EH (cell line): ENCODE results near the gene SYTL4.
A peak's percentile ranks its signal among the peaks of the same experiment; 100 is the strongest.

Source experiments
- DNase-seq: peaks from one replicate; pipeline ENCODE4 v3.0.0-alpha.2; 2015; ENCODE audit warnings: low read depth

SYTL4 gene

DNA sequence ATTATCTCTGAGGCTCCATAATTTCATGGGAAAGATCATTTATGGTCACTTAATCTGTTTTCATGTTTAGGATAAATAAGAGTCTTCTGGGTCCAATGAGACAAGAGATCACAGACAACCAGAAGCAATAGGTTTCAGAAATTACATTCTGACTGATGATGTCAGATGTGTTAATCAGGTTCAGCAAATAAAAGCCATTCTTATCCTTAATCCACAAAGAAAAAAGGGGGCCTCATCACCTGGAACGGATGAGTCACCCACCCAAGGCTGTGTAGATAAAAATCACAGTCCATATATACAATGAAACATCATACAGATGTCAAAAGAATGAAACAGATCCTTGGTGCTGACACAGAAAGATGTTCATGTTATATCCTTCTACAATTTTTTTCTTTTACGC is 36.6 kb downstream of the SYTL4 start:
- DNase-seq: no peak

DNA sequence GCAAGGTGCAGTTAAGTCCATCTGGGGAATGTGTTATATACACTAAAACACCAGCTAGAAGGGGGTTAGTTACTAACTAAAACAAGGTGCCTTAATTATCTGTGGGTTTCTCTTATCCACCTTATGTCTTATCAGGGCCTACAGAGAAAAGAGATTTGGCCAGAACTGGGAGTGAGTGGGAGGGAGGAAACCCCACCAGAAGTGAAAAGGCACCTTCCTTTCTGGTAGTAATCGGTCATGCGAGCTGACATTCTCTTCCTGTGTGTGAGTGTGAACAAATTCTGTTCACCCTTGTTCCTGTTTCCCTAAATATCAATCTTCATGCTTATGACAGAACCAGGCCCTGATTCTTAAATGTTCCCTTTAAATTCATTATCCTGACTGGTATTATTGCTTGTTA is 44.4 kb downstream of the SYTL4 start:
- DNase-seq: no peak

DNA sequence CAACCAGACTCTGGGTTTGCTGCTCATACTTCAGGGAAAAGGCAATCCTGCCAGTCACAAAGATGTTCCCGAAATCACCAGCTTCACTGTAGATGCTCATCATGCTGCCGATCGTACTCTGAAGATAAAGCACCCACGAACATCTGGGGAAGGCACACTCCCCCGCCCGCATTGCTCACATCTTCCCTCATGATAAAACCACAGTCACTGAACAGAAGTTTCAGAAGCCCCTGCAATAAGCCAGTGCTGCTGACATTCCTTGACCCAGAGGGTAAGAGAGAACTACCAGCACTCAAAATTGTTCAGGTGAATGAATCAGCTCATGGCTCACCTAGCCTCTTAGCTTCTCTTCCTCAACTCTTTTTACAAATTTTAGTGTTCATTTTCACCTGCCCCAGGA is 44.8 kb downstream of the SYTL4 start:
- DNase-seq: no peak

DNA sequence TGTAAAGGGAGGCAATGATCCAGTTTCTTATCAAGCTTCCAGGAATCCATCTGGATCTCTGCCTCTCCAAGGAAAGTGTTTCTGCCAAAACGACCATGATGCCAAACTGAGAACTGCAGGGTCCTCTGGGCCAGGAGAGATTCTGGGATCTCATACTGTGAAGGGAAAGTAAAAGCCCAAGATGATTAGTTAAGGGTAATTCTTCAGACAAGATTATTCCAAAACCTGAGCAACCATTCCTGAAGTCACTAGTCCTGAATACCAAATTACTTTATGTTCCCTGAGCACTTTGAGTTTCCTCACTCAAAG is 46.0 kb downstream of the SYTL4 start:
- DNase-seq: no peak

DNA sequence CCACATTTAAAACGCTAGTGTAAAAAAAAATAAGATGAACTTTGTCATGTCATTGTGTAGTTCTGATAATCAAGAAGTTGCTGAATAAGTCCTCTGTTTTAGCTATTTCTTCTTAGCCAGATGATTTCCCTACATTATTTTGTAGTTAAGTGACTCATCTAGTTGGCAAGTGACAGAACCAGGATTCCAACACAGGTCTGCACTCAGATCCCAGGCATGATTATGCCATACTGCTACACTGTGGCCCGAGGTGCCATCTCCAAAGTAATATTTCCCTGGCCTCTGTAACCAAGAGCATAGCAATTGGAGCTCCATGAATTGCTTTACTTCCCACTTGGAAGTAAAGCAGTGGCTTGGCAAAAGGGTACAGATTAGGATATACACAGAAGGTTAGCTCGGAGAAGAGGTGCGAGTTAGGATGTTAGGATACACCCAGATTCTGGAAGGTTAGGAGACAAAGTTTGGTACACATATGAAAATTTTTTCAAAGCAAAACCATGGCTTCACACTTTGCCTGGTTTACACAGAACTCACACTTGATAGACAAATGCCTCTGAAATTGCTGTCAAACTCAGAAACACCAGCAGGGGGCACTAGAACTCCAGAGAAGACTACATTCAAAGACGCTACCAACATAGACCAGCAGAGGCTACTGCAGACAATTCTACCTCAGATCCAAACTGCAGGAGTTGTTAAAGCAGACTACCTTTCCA is 46.5 kb downstream of the SYTL4 start:
- DNase-seq: peak; percentile 72

DNA sequence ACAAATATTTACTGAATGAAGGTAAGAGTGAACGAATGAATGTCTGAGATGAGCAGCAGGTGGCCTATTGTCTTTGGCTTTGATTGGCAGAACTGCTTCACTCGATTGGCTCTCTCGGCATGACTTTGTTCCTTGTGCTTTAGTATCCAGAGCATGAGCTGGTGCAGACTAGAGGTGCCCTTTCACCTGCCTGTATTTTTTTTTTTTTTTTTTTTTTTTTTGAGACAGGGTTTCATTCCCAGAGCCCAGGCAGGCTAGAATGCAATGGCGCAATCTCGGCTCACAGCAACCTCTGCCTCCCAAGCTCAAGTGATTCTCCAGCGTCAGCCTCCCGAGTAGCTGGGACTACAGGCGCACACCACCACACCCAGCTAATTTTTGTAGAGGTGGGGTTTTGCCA is 49.0 kb downstream of the SYTL4 start:
- no peak for DNase-seq

DNA sequence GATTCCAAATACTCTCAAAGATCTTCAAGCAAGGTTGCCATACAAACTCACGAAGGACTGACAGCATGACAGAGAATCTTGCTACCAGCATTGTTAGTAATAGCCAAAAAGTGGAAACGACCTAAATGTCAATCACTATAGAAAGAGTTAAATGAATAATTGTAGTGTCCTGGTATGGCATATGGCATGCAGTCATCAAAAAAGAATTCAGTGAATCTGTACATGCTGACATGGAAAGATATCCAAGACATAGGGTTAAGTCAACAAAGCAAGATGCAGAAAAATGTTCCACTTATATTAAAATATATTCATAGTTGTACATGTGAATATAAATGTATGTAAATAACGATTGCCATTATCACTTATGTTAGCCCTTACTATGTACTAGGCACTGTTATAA is 50.3 kb downstream of the SYTL4 start:
- DNase-seq: peak; percentile 40

DNA sequence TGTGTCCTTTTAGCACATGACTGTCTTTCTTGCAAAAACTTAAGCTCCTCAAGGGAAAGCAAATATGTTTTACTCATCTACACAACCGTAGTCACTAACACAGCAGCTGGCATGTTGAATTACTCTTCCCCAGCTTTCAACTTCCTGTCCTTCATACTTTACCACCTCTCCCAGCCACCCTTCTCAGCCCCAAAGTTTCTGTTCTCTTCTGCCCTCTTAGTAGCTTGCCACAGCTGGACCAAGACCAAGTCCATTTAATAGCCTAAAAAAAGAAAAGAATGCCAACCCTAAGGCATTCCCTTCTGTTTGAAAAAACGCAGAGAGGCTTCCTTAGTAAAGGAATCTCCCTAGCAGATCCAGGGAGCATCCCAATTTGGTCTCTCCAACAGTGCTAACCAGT is 51.2 kb downstream of the SYTL4 start:
- peak; percentile 64 for DNase-seq

DNA sequence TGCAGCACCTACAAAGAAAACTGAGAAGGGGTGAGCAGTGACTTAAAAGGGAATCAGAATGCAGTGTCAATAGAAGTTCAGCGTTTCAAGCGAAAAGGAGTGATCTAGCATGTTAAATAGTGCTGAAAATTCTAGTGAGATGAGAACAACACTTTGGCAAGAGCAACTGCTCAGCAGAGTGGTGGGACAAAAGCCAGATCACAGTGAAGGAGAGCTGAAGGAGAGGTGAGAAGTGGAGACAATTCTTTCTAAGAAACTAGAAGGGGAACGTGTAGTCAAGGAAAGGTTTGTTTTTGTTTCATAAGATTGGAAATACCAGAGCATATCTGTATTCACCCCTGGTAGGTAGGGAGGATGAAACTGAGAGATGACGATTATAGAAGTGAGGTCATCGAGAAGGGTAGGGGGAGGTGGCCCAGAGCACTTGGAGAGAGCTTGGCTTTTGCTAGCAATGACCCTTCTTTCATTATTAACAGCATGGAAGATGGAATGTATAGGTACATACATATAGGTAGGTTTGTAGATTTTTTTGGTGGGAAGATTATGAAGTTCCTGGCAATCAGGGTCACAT is 54.2 kb downstream of the SYTL4 start:
- no peak for DNase-seq

DNA sequence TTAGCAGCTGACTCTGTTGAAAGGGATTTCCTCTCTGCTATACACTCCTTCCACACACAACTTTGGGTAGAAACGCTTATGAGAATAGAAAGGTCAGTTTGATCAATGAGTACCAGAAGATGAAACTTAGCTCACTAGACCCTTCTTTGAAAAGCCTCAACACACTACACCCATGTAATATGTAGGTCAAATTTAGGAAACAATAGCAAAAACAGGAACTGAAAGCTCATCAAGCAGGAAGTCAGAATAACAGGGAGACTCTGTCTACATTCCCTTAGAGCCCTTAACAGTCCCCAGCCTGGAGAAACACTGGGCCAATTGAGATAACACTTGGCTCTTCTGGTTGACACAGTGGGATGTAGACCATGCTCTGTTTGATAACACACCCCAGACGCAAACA is 57.2 kb downstream of the SYTL4 start:
- DNase-seq: no peak

DNA sequence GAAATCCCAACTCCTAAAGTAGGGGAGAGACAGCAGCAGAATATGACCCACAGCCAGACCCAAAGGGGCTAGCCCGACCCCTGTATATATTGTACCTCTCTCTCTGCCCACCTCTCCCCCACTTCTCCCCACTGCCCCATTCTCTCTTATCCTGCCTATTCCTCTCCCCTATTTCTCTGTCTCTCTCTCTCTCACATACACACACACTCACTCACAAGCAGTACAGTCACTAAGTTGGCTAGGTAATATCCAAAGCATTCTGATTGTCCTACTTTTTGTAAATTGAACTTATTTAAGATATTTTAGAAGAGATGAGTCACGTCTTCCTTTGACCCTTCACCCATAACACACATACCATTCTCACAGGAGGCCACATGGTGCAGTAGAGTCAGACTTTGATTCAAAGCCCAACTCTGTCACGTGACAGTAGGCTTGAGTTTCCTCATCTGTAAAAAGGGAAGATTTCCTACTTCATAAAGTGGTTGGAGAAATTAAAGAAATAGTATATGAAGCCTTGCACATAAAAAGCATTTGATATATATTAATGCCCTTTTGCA is 58.4 kb downstream of the SYTL4 start:
- DNase-seq: peak; percentile 78

DNA sequence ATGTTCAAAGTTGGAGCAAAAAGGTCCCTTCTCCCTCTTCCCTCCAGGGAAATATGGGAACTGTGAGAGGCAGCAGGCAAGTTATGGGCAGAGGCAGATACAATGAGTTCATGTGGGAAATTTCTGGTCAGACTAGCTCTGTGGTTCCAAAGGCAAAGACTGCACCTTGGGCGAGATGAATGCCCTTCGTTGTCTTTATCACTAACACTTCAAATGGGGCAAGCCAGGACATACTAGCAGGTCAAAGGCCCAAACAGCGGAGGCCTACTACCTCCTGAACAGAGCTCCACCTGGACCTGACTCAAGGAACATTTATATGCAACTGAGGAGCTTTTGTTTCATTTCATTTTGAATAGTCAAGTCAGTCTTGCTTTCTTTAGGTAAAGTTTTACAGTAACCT is 59.0 kb downstream of the SYTL4 start:
- no peak for DNase-seq

DNA sequence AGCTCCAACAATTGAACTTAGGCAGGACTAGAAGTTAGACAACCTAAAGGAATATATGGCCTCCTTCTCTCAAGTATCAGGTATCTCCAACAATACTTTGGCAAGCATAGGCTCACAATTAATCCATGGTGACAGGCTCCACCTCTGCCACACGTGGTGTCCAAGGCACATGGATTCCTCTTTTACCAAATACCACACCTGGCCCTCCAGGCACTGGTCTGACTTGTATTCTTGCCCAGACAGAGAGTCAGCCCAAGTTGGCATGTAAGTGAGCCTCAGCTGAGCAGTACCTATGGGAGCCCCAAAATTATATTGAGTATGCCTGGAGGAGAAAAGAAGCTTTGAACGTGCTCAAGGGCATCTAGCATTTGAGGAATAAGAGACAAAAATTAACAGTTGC is 68.3 kb downstream of the SYTL4 start:
- no peak for DNase-seq

DNA sequence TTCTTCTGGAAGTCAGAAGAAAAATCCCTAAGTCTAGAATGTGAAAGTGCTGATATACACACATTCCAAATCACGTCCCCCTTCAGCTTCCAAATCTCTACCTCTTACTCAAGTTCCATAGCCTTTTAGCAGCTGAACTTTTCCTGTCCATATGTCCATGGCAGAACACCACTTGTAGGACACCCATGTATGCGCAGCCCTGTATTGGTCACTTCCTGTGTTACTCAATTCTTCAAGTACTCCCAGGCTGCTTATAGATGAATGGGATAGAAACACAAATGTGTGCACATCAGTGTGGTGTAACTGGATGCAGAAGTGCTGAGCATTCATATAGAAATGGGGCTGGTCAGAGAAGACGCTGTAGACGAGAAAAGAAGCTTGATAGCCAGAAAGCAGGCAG is 69.1 kb downstream of the SYTL4 start:
- DNase-seq: no peak

DNA sequence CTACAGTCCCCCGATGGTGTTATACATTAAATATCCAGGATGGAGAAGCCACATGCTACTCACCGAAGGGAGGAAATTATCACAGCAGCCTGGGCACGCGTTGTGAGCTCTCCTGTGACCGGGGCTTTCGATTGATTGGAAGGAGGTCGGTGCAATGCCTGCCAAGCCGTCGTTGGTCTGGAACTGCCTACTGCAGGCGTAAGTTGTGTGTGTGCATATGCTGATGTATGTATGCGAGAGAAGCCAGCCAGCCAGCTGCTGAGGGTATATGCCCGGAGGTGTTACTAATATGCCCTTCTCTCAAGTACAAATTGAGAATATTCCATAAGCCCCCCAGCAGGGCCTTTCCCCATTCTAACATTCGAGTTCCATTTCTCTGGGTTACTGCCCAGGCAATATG is 69.8 kb downstream of the SYTL4 start:
- no peak for DNase-seq

DNA sequence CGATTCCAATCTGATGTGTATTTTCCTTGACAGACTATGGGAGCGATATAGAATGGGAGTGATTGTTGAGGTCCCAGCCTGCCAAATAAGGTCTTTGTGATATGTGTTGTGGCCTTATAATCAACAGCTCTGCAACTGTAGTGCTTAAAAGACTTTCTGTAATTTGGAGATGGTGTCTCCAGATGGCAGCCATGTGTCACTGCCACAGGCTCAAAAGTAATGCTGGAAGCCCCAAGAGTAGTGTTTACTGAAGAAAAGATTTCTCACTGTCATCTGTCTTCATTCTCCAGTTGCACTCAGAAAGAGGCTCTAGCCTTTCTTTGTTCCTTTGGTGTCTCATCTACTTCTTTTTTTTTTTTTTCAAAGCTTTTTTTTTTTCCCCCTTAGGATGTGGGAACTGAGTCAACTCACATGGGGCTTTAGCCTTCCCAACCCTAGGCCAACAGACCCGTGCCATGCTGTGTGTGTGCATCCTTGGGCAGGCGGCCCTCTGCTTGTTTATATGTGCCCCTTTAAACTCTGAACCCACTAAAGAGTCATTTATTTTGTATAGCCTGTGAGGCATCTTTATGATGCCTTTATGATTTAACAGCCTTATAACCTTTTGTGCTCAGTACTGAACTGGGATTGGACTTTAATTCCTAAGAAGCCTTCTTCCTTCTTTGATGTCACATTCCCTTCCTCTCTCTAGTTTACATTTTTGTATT is 72.3 kb downstream of the SYTL4 start:
- no peak for DNase-seq

DNA sequence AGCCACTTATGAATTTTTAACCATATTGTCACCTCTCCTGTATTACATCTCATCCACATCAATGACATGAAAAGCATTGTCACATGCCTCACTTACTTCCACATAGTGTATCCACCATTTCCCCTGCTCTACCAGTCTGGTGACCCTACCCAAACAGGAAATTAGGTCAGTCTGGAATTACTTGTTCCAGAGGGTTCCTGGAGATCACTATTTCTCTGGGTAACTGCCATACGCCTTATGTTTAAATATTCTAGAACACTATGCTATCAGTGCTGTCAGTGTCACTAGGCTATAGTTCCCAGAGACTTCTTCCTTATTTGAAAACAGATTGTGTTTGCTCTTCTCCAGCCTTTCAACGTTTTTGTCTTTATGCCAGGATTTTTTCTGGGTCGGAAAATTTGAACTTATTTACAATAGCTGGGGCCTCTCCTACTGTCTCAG is 73.0 kb downstream of the SYTL4 start:
- no peak for DNase-seq

DNA sequence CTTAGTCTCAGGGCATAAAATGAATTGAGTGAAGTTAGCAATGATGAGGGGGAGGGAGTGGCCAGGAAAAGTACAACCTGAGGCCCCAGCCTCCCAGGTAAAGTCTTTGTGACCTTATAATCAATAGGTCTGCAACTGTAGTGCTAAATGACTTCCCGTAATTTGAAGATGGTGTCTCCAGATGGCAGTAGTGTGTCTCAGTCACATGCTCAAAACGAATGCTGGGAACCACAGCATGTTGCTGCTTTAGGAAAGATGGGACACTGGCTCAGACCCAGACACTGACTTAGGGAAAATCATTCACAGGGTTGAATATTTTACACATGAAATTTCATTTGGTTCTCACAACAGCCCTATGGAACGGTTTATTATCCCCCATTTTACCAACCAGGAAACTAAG is 77.7 kb downstream of the SYTL4 start:
- DNase-seq: peak; percentile 37

DNA sequence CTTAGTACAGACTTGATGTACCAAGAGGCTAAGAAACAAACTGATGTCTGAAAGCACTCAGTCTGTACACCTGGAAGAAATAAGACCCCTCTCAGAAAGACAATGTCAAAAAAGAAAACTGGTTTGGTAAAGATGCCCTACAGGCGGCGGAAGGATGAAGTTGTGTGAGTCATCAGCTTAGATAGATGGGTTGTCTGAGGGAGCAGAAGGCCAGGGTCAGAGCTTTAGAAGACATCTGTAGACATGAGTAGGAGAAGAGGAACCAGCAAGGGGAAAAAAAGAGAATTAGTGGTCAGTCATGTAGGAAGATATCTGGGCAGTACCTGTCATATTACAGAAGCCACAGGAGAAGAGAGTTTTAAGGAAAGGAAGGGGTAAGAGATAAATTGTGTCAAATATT is 79.7 kb downstream of the SYTL4 start:
- DNase-seq: no peak

DNA sequence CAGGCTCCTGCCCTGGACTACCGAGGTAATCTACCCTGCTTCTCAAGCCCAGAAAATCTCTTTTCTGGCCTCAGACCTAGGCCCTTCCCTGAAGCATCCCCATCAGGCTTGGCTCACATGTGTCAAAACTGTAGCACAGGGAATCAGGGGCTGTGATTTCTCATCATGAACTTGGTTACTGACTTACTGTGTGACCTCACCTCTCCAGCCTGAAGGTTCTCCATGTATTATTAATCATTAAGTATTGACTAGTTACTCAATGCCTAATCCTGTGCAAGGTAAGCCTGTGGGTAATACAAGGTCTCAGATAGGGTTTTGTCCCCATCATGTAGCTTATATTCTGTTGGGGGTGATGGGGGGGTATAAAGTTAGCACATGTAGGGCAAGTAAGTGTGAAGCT is 81.1 kb downstream of the SYTL4 start:
- DNase-seq: no peak

DNA sequence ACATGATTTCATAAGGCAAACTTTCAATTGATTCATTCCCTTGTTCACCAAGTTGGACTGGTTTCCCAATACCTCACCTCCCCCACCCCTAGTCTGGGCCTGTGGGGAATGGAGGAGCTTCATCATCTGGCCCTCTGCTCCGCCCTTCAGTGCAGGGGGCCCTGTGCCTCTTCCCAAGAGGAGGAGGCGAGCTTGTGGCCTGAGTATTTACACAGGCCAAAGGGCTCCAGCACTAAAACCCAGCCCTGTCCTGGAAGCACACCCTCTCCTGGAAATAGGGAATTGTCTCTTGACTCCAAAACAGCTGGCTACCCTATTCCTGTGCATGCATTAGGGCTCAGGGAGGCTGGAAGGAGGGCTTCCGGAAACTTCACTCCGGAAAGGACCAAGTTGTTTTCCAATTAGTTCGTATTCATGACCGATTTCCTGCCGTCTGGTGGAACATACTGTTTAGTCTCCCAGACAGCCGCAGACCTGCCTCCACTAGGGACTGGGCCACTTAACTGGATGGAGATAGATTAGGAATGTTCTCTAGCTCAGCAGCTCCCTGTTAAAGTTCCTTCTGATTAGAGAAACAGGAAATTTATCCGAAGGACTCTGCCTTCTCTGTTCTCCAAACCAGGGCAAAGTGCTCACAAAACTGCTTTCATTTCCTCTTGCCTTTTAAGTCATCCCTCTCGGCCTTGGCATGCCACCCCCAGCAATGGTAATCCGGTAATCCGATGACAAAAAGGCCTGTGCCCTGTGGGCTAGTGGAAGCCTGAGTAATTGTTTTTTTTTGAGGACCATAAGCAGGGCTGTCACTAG is 82.2 kb downstream of the SYTL4 start:
- DNase-seq: peak; percentile 89
